ENCODE measurements around the gene SFMBT2.

The SFMBT2 gene

DNA sequence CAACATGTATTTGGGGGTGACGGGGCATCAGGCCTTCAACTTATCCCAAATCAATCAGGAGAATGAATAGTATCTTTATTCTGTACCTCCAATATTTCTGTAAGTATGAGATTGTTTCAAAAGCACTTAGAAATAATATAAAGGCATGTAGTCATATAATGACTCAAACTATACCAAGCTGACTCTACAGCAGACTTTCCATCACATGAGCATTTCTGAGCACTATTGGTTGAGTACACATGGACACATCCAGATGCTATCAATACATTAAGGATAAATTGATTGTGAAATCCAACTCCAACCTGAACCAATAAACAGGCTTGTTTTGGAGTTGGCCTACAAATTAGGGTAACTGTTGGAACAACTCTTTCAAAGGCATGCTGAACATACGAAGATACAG lies 229.4 kb downstream of the SFMBT2 start:
- no peak overlapping the region for H3K4me3 ChIP-seq (ENCODE audit: low read depth, low read length)
- in situ Hi-C loops (cut with HindIII; ENCODE audit: low sequenced_read_pairs) = no loop called here
- DNase-seq (ENCODE audit: low read depth, low spot score) = no peak
- TF ChIP-seq, protein P1, sequence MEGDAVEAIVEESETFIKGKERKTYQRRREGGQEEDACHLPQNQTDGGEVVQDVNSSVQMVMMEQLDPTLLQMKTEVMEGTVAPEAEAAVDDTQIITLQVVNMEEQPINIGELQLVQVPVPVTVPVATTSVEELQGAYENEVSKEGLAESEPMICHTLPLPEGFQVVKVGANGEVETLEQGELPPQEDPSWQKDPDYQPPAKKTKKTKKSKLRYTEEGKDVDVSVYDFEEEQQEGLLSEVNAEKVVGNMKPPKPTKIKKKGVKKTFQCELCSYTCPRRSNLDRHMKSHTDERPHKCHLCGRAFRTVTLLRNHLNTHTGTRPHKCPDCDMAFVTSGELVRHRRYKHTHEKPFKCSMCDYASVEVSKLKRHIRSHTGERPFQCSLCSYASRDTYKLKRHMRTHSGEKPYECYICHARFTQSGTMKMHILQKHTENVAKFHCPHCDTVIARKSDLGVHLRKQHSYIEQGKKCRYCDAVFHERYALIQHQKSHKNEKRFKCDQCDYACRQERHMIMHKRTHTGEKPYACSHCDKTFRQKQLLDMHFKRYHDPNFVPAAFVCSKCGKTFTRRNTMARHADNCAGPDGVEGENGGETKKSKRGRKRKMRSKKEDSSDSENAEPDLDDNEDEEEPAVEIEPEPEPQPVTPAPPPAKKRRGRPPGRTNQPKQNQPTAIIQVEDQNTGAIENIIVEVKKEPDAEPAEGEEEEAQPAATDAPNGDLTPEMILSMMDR (IDR thresholded peaks at IDR 0.05; ENCODE audit: low read depth, low read length) = no peak

DNA sequence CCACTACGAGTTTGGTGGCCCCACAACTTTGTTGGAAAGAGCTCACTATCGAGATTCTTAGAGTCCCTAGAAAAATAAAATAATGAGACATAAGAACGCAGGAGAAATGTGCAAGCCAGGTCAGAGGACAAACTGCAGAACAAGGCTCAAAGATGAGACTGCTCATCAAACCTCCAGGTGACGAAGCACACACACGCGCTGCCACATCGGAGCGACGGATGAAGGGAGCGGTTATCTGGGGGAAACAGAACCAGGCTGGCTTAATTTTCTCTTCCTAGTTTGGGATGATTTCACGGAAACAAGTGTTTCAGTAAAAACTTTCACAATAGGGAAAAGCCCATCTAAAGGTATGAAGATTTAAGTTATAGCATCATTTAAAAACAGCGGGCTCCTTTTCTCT lies 231.3 kb downstream of the SFMBT2 start:
- H3K4me3 ChIP-seq (ENCODE audit: low read depth, low read length) = no peak overlapping the region
- DNase-seq (ENCODE audit: low read depth, low spot score) = no peak
- TF ChIP-seq, protein P1 (IDR thresholded peaks at IDR 0.05; ENCODE audit: low read depth, low read length) = no peak
- in situ Hi-C loops (cut with HindIII; ENCODE audit: low sequenced_read_pairs) = no loop called here

DNA sequence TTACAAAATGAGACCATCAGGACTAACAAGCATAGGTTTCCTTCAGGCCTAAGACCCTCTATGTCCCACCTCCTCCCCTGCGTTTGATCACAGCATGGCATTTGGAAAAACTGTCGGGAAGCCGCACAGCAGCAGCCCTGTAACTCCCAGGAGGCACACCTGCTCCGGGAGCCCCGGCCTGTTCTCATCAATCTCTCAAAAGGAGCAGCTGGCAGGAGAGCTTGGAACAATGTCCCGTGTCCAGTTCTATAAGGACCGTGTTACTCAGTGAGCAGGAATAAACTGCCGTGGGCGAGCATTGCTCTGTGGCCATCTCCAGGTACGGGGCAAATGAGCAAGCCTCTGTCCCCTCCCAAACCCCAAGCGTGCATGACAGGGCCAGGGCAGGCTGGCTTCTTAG lies 236.9 kb downstream of the SFMBT2 start:
- no peak overlapping the region for H3K4me3 ChIP-seq (ENCODE audit: low read depth, low read length)
- TF ChIP-seq, protein P1 (IDR thresholded peaks at IDR 0.05; ENCODE audit: low read depth, low read length) = no peak
- DNase-seq (ENCODE audit: low read depth, low spot score) = no peak
- in situ Hi-C loops (cut with HindIII; ENCODE audit: low sequenced_read_pairs) = no loop called here

DNA sequence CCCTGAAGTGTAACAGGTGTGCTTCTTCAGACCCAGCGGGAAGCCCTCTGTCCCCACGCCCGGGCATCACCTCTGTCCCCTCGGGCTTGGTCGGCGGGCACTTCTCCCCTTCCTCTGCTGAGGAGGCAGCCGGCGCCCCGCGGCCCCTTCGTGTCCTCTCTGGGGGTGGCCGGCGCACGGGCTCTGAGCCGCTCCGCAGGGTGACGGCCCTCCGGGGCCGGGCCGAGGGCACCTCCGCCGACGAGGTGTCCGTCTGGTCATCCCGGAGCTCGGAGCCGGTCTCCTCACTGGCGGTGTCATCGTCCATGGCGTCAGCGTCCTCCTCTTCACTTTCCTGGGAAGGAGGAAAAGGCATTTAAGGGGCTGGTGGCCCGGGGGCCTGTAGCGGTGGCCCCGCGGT lies 239.0 kb downstream of the SFMBT2 start:
- in situ Hi-C loops (cut with HindIII; ENCODE audit: low sequenced_read_pairs) = no loop called here
- no peak overlapping the region for H3K4me3 ChIP-seq (ENCODE audit: low read depth, low read length)
- DNase-seq (ENCODE audit: low read depth, low spot score) = no peak
- TF ChIP-seq, protein P1 (IDR thresholded peaks at IDR 0.05; ENCODE audit: low read depth, low read length) = no peak

DNA sequence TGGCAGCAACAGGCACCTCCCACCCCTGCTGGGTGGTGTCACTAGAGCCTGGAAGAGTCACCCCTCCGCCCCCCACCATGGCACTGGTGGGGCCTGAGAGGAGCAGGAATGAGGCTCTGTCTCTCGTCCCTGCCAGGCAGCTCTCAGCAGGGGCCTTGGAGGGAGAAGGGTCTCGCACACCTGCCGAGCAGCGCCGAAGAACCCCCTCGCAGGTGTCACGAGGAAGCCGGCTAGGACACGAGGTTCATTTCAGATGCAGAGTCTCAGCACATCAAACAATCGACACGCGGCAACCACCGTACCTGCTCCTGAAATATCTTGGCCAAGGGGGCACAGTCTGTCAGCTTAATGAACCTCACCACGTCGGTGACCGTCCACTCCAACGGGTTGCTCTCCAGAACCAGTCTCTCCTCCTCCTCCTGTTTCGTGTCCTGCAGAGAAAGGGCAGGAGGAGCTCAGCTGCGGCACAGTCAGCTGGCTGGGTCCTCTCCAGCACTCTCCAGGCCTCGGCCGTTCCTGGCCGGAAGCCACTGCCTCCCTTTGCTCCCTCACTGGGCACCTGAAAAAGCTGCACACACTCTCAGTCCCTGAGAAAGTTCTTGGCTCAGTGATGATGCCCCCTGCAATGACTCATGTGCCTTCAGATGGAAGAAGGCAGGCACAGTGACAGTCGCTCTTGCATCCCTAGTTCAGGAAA lies 240.1 kb downstream of the SFMBT2 start:
- TF ChIP-seq, protein P1 (IDR thresholded peaks at IDR 0.05; ENCODE audit: low read depth, low read length) = no peak
- in situ Hi-C loops (cut with HindIII; ENCODE audit: low sequenced_read_pairs) = no loop called here
- H3K4me3 ChIP-seq (ENCODE audit: low read depth, low read length) = no peak overlapping the region
- peak; percentile 5 for DNase-seq (ENCODE audit: low read depth, low spot score)

DNA sequence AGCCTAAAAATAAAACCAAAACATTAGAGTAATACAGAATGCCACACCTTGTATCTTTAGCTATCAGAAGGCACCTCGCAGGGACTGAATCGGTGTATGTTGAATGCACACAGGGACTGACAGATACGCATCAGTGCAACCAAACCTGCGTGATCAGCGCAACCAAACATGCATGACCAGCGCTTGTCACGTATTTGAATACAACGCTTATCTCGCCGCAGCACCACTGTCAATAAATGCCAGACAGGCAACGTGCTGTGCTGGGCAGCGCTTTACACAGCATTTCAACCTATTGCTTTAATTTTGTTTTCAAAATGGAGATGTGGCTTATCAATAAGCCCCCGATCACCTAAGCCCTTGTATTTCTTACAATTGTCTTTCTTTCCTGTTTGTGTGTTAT lies 242.4 kb downstream of the SFMBT2 start:
- TF ChIP-seq, protein P1 (IDR thresholded peaks at IDR 0.05; ENCODE audit: low read depth, low read length) = no peak
- DNase-seq (ENCODE audit: low read depth, low spot score) = no peak
- no peak overlapping the region for H3K4me3 ChIP-seq (ENCODE audit: low read depth, low read length)
- in situ Hi-C loops (cut with HindIII; ENCODE audit: low sequenced_read_pairs) = no loop called here
